ENCODE results near the gene SLC1A6.
"Not testable (repeated sequence)": the region's sequence is repeated elsewhere in the genome, so short reads cannot be mapped to it uniquely, and the experiment has no call there.

Gene SLC1A6

GRCh38 chr19:14954071-14954655 lies 25.5 kb downstream of the SLC1A6 start:
- DNase-seq: no peak

- no peak for DNase-seq
Observed at GRCh38 chr19:14952767-14953166, 26.9 kb downstream of the SLC1A6 start.

GRCh38 chr19:14950421-14950820 lies 29.2 kb downstream of the SLC1A6 start:
- no peak for DNase-seq

GRCh38 chr19:14949876-14950275 lies 29.8 kb downstream of the SLC1A6 start:
- no peak for DNase-seq

GRCh38 chr19:14949413-14949812 lies 30.3 kb downstream of the SLC1A6 start:
- not testable (repeated sequence) for DNase-seq

DNA sequence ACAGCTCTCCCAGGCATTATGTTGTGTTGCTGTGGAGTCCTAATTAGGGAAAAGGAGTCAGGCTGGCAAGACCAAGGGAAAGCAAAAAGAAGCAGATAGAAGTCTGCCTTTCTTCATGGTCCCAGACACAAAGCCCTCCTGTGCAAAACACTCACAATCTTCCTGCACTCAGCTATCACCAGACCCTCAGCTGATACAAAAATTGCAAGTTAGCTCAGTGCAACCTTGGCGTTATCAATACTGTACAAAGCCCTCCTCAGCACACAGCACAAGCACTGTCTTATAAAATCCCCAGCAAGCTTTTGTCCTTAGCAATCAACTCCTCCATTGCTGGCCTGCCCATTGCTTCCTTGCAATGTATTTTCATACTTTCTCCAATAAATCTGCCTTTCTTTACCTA lies 35.2 kb downstream of the SLC1A6 start:
- DNase-seq: no peak

GRCh38 chr19:14943601-14944000 lies 36.1 kb downstream of the SLC1A6 start:
- no peak for DNase-seq

DNA sequence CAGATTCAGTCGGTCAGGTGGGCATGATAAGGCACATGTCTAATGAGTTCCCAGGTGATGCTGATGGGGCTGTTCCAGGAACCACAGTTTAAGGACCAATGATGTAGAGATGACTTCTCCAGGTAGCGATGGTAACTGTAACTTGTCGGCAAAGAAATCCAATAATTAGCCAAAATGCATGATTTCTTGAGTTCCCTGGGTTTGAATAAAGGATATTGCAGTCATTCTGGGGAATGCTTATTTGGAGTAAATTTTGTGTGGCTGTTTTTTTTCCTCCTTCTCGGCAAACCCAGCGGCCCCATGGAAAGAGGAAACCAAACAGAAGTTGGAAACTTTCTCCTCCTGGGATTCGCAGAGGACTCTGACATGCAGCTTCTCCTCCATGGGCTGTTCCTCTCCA lies 38.5 kb downstream of the SLC1A6 start, which contains the start of gene OR7C2:
OR7C2 (plus strand) TSS at position 301 of the 400 bp plus-strand sequence; CDS start at position 301, 0 bp downstream.
- DNase-seq: no peak

GRCh38 chr19:14940266-14940665 lies 39.4 kb downstream of the SLC1A6 start:
- no peak for DNase-seq

DNA sequence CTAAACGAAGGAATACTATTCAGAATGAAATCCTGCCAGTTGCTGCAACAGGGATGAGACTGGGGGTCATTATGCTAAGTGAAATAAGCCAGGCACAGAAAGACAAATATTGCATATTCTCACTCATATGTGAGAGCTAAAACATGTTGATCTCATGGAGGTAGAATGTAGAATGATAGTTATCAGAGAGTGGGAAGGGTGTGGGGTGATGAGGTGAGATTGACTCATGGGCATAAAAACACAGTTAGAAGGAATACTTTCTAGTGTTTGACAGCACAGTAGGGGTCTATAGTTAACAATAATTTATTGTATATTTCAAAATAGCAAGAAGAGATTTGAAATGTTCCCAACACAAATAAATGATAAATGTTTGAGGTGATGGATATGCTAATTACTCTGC lies 46.2 kb downstream of the SLC1A6 start:
- DNase-seq: no peak

GRCh38 chr19:14916848-14917247 lies 62.8 kb downstream of the SLC1A6 start:
- no peak for DNase-seq

DNA sequence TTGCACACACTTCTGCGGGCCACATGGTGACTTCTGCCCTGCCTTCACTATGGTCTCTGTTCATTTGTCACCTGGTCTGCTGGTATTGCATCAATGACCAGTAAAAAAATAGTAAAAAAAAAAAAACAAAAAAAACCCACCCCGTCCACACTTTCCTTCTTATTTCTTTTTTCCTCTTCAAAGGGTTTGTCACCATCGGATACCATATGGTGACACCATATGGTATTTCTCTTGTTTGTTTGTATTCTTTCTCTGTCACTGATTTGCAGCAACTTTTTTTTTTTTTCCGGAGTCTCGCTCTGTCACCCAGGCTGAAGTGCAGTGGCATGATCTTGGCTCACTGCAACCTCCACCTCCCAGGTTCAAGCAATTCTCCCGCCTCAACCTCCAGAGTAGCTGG lies 64.5 kb downstream of the SLC1A6 start:
- no peak for DNase-seq

- DNase-seq: no peak
Observed at GRCh38 chr19:14906711-14907110, 73.0 kb downstream of the SLC1A6 start.

DNA sequence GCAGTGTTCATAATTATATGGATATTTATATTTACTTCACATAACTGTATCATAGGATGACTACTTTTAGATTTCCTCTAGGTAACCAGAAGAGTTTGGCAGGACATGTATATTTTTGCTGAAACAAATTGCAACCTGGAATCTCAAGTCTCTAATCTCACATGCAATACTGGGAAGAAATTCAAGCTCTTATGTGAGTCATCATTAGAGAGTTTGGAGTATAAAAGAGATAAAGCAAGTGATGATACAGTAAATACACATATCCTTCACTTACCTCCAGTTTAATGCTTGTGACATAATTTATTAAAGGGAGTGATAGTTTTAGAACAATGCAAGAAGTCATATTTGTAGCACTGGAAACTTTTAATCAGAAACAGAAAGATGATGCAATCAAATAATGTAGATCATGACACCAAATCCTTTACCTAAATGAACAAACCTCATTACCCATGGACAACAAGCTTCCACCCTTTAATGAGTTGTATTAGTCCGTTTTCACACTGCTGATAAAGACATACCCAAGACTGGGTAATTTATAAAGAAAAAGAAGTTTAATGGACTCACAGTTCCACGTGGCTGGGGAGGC lies 77.9 kb downstream of the SLC1A6 start:
- no peak for DNase-seq

Measured in femur (tissue), 1 donor.